RWPE1 (cell line): Measurements from ENCODE around the gene TBC1D9B.
A peak's percentile ranks its signal among the peaks of the same experiment; 100 is the strongest.

Experiments
- CTCF ChIA-PET: fragments of 350-600 bp; sonication (Branson Sonifier 250); formaldehyde crosslinking; extraction: SDS; loops from one replicate; lab custom pipeline; 2021; lab: Yijun Ruan, JAX
- POLR2A ChIA-PET: fragments of 400-600 bp; formaldehyde crosslinking; extraction: SDS; loops from one replicate; lab custom pipeline; 2020; ENCODE audit warnings: antibody characterized with exemption; ENCODE audit not compliant: low non-redundant PET; lab: Yijun Ruan, JAX
- DNase-seq: peaks from one replicate; pipeline ENCODE4 v3.0.0; 2012; ENCODE audit warnings: low spot score
- H3K27ac ChIP-seq: fragments of 450-650 bp; 2 replicates; pipeline ENCODE4 v1.5.1; 2017
- TF ChIP-seq, protein P1 (sequence below): fragments of 450-650 bp; conservative IDR thresholded peaks from 2 replicates; pipeline ENCODE4 v1.5.1; 2017; ENCODE audit warnings: low read depth, mild to moderate bottlenecking

The TBC1D9B gene

DNA sequence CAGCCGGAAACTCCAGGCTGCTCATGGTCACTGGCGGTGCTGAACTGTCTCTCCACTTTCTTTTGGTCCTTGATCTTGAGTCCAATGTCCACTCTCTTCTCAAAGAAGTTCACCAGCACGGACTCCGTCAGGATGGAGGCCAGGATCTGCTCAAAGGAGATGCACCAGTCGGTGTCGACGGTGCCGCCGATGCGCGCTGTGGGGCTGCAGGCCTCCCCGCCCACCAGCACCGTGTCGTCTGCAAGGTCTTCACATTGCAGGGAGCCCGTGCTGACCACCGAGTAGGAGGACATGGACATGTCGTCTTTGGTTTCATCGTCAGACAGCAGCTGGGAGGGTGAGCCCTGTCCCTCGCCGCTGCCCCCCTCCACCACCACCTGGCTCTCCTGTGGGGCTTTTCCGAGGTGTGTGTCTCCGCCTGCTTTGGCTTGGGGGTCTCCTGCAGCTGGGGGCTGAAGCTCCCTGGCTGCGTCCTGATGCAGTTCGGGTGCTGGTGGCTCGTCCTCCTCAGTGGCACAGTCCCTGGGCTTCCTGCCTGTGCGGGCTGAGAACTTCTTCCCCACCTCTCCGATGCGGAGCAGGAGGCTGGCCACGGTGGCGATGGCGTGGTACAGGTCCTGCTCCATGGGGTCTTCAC is 44.1 kb downstream of the TBC1D9B start:
- ChIA-PET POLR2A (no interaction called here), CTCF (no interaction called here)
- H3K27ac ChIP-seq = no peak overlapping the region
- DNase-seq = no peak
- TF ChIP-seq, protein P1, sequence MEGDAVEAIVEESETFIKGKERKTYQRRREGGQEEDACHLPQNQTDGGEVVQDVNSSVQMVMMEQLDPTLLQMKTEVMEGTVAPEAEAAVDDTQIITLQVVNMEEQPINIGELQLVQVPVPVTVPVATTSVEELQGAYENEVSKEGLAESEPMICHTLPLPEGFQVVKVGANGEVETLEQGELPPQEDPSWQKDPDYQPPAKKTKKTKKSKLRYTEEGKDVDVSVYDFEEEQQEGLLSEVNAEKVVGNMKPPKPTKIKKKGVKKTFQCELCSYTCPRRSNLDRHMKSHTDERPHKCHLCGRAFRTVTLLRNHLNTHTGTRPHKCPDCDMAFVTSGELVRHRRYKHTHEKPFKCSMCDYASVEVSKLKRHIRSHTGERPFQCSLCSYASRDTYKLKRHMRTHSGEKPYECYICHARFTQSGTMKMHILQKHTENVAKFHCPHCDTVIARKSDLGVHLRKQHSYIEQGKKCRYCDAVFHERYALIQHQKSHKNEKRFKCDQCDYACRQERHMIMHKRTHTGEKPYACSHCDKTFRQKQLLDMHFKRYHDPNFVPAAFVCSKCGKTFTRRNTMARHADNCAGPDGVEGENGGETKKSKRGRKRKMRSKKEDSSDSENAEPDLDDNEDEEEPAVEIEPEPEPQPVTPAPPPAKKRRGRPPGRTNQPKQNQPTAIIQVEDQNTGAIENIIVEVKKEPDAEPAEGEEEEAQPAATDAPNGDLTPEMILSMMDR = no peak

DNA sequence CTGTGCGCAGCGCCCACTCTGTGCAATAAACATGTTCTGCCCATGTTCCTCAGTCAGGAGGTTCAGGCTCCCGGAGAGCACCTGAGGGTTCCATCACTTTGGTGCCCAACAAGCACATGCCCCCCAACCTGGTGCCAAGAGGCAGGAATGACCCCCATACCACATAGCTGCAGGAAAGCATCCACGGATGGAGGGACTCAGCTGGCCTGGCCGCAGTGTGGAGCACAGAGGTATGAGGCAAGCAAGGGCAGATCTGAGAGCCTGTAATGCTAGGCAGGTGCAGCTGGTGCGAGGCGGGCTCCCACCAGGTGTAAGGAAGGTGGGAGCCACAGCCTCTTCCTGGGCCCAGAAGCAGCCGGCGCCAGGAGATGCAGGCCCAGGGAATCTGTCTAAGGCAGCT is 44.8 kb downstream of the TBC1D9B start:
- H3K27ac ChIP-seq = no peak overlapping the region
- ChIA-PET CTCF (interaction anchor here (0.7 kb wide), 1 partner anchor 299 kb away, joined by 4 read pairs; no protein-coding TSS in a partner anchor), POLR2A (no interaction called here)
- TF ChIP-seq, protein P1 = no peak
- no peak for DNase-seq

DNA sequence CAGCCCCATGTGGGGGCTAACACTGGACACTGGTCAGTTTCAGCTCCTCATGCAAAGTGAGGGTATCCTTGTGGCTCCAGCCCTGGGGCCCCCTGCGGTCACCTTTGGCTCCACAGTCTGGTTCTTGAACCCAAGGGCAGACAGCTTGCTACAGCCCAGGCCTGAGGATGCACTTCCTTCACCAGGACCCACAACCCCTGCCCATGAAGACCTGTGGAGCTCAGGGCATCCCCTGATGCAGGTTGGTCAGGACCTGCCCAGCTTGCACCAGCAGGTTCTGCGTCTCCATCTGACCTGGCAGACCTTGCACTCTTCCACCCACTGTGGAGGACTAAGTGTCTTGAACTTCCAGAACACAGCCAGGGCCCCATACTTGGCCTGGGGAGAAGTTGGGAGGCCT is 45.4 kb downstream of the TBC1D9B start:
- CTCF ChIA-PET = interaction anchor here (0.7 kb wide), 1 partner anchor 300 kb away, joined by 4 read pairs; no protein-coding TSS in a partner anchor
- H3K27ac ChIP-seq = no peak overlapping the region
- no peak for DNase-seq
- TF ChIP-seq, protein P1 = no peak
- POLR2A ChIA-PET = no interaction called here

GRCh38 chr5:179860301-179860700 is 47.4 kb downstream of the TBC1D9B start:
- DNase-seq = no peak
- H3K27ac ChIP-seq = peak overlapping the region; percentile 56
- ChIA-PET POLR2A (no interaction called here), CTCF (no interaction called here)
- TF ChIP-seq, protein P1 = no peak

DNA sequence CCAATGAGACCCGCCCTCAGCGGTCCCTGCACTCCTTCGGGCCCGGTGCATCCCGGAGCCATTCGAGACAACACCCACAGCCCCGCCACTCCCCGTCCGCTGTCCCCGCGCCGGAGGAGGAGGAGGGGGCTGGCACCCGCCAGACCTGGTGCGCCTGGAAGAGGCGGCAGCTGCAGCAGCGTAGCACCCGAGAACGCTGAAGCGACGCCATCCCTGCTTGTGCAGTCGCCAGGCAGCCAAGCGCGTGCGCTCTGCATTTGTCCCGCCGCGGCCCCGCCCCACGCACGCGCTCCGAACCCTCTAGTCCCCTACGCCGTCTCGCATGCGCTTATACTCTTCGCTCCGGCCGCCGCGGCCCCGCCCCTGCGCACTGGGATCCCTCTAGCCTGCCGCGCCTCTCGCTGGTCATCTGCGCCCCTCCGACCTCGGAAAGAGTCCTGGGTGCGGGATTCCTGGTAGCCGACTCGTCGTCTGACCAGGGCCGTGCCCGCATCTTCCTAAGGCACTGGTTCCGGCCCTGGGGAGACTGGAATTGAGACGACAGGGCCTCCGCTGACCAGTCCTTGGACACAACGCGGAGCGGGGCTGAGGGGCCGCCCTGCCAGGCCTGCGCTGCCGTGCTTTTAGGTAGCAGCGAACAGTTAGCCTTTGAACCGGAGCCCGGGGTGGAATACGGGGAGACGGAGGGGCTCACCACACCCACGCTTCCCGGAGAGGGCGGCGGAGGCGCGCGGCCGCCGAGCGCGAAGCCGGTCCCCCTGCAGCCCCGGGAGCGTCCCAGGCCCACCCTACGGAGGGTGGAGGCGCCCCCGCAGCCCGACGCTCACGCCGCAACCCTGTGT is 48.9 kb downstream of the TBC1D9B start, which contains the start of gene MRNIP:
TSS of gene MRNIP (minus strand) at position 232 of the 842 bp plus-strand sequence. CDS start at position 211, 21 bp downstream.
- peak within 1 kb of the TSS; percentile 88 for H3K27ac ChIP-seq
- DNase-seq = peak; percentile 95
- TF ChIP-seq, protein P1 = no peak
- CTCF ChIA-PET = interaction anchor here (0.6 kb wide), 1 partner anchor 198 kb away, joined by 3 read pairs; no protein-coding TSS in a partner anchor
- POLR2A ChIA-PET = no interaction called here

- CTCF ChIA-PET = interaction anchor here (0.6 kb wide), 1 partner anchor 197 kb away, joined by 3 read pairs; no protein-coding TSS in a partner anchor
- POLR2A ChIA-PET = no interaction called here
- TF ChIP-seq, protein P1 = no peak
- peak; percentile 67 for DNase-seq
- H3K27ac ChIP-seq = peak overlapping the region; percentile 88
Observed at GRCh38 chr5:179858241-179858585, 49.5 kb downstream of the TBC1D9B start.
